Choroid plexus epithelial cell (primary cell): ENCODE data around the gene PICALM.

ENCODE experiments used
- DNase-seq: peaks from one replicate; pipeline ENCODE4 v3.0.0-alpha.2; 2010; ENCODE audit warnings: low read depth
- H3K4me3 ChIP-seq: 2 replicates; pipeline ENCODE4 v1.5.1; 2011; ENCODE audit warnings: low read depth, mild to moderate bottlenecking, control low read depth, low read length, moderate library complexity
- CTCF ChIP-seq: conservative IDR thresholded peaks from 2 replicates; pipeline ENCODE4 v1.5.1; 2011; ENCODE audit warnings: low read depth, mild to moderate bottlenecking, control low read depth, inconsistent platforms, low read length, moderate library complexity

Gene PICALM

GRCh38 chr11:86015699-86016098 lies 53.2 kb downstream of the PICALM start:
- no peak for DNase-seq
- no peak for TF ChIP-seq CTCF
- no peak overlapping the region for H3K4me3 ChIP-seq

GRCh38 chr11:86014221-86014620 lies 54.7 kb downstream of the PICALM start:
- H3K4me3 ChIP-seq, result no peak overlapping the region
- no peak for DNase-seq
- no peak for TF ChIP-seq CTCF

GRCh38 chr11:86013713-86014112 lies 55.2 kb downstream of the PICALM start:
- no peak overlapping the region for H3K4me3 ChIP-seq
- peak; percentile 15 for DNase-seq
- no peak for TF ChIP-seq CTCF

- TF ChIP-seq CTCF, result no peak
- no peak for DNase-seq
- H3K4me3 ChIP-seq, result no peak overlapping the region
These were observed 57.7 kb downstream of the PICALM start for GRCh38 chr11:86011175-86011574.

GRCh38 chr11:86003654-86004053 lies 65.2 kb downstream of the PICALM start:
- TF ChIP-seq CTCF, result no peak
- no peak for DNase-seq
- H3K4me3 ChIP-seq, result no peak overlapping the region

- no peak for TF ChIP-seq CTCF
- no peak for DNase-seq
- H3K4me3 ChIP-seq, result no peak overlapping the region
These were observed 66.5 kb downstream of the PICALM start for GRCh38 chr11:86002431-86002830.

- TF ChIP-seq CTCF, result no peak
- H3K4me3 ChIP-seq, result no peak overlapping the region
- no peak for DNase-seq
These were observed 77.4 kb downstream of the PICALM start for GRCh38 chr11:85991508-85991907.
